HepG2 (cell line): ENCODE results near the gene MPP3. TPM values are rescaled to one million over a fixed set of nuclear protein-coding genes. Genes with fewer than 3 reads are reported as not detected.

Source experiments
- ATF1 ChIP-seq: IDR thresholded peaks from 2 replicates; pipeline ENCODE4 v1.6.1; 2016; ENCODE audit warnings: mild to moderate bottlenecking, control low read depth
- ATF2 ChIP-seq: sonication (generic); formaldehyde crosslinking; IDR thresholded peaks from 2 replicates; pipeline ENCODE4 v1.4.0; 2020; ENCODE audit warnings: missing genetic modification reagents
- BRF2 ChIP-seq: sonication (generic); formaldehyde crosslinking; IDR thresholded peaks from 2 replicates; pipeline ENCODE4 v1.8.1; 2022; ENCODE audit warnings: mild to moderate bottlenecking, missing genetic modification reagents
- HHEX ChIP-seq: IDR thresholded peaks from 2 replicates; pipeline ENCODE4 v1.6.1; 2016; ENCODE audit warnings: control low read depth
- HOXA9 ChIP-seq: sonication (generic); formaldehyde crosslinking; IDR thresholded peaks from 2 replicates; pipeline ENCODE4 v1.8.1; 2022; ENCODE audit warnings: missing genetic modification reagents, mild to moderate bottlenecking, moderate library complexity, borderline replicate concordance
- IKZF4 ChIP-seq: sonication (generic); formaldehyde crosslinking; IDR thresholded peaks from 2 replicates; pipeline ENCODE4 v1.5.1; 2020; ENCODE audit warnings: borderline replicate concordance, mild to moderate bottlenecking, low read depth, missing genetic modification reagents; ENCODE audit errors: not compliant biosample characterization
- KLF6 ChIP-seq: IDR thresholded peaks from 2 replicates; pipeline ENCODE4 v1.8.0; 2016; ENCODE audit warnings: missing biosample characterization, missing genetic modification reagents
- LCORL ChIP-seq, 2 experiments: fragments of 450-650 bp in 1 of 2; sonication (generic) in 1 of 2; formaldehyde crosslinking in 1 of 2; IDR thresholded peaks; 2 replicates each; pipeline versions ENCODE4 v1.5.0 to v1.6.1; 2017 to 2020; ENCODE audit warnings: antibody characterized with exemption in 1 of 2, missing genetic modification reagents in 1 of 2
- TP53 ChIP-seq: sonication (generic); formaldehyde crosslinking; conservative IDR thresholded peaks from 2 replicates; pipeline ENCODE4 v1.4.0; 2020; ENCODE audit warnings: missing genetic modification reagents
- ZBTB21 ChIP-seq: sonication (generic); formaldehyde crosslinking; IDR thresholded peaks from 2 replicates; pipeline ENCODE4 v1.4.0; 2020; ENCODE audit warnings: missing genetic modification reagents
- ZFP37 ChIP-seq: sonication (generic); formaldehyde crosslinking; IDR thresholded peaks from 2 replicates; pipeline ENCODE4 v1.4.0; 2020; ENCODE audit warnings: missing genetic modification reagents, borderline replicate concordance
- ZNF142 ChIP-seq: sonication (generic); formaldehyde crosslinking; IDR thresholded peaks from 2 replicates; pipeline ENCODE4 v1.4.0; 2020; ENCODE audit warnings: missing genetic modification reagents
- ZNF256 ChIP-seq: sonication (generic); formaldehyde crosslinking; conservative IDR thresholded peaks from 2 replicates; pipeline ENCODE4 v1.4.0; 2020; ENCODE audit warnings: missing genetic modification reagents
- ZNF609 ChIP-seq: sonication (generic); formaldehyde crosslinking; IDR thresholded peaks from 2 replicates; pipeline ENCODE4 v1.4.0; 2020; ENCODE audit warnings: mild to moderate bottlenecking, missing genetic modification reagents, borderline replicate concordance
- ZNF709 ChIP-seq: sonication (generic); formaldehyde crosslinking; IDR thresholded peaks from 2 replicates; pipeline ENCODE4 v1.5.0; 2020; ENCODE audit warnings: mild to moderate bottlenecking, missing genetic modification reagents
- polyA plus RNA-seq, 8 experiments: library from polyadenylated mRNA; depleted of rRNA in 3 of 8; stranded (reverse) in 7 of 8; unstranded in 1 of 8; fragments of >200 nt; fragmentation: Illumina TruSeq in 4 of 8; extraction: Trizol in 4 of 8; gene quantifications; 2 replicates each; pipeline versions ENCODE4 v1.2.1 to v1.2.3, GENCODE V29; 2011 to 2016; ENCODE audit warnings: low read depth in 4 of 8, missing spikeins in 1 of 8, mixed read lengths in 1 of 8; ENCODE audit not compliant: insufficient read depth in 1 of 8
- total RNA-seq, 5 experiments: library from RNA; depleted of rRNA; stranded (reverse); fragments of >200 nt; fragmentation: Illumina TruSeq; extraction: Trizol; gene quantifications; 2 replicates each; pipeline ENCODE4 v1.2.3, GENCODE V29; 2016; ENCODE audit warnings: low read depth in 1 of 5

MPP3 gene
- total and polyA plus RNA-seq, 2 of the 13 experiments (the other 11 are each of a cell fraction or from before 2014, with no cell fraction given), result 0.91 to 1.8 TPM

GRCh38 chr17:43778337-43779144, 54.4 kb downstream of the MPP3 start, which contains the start of gene DUSP3 (continued):
- peak; percentile 95 for TF ChIP-seq ATF2 (CRISPR knock-in tag)
- no peak for TF ChIP-seq IKZF4 (CRISPR knock-in tag)
- TF ChIP-seq ZNF609 (CRISPR knock-in tag), result no peak
- TF ChIP-seq ZNF142 (CRISPR knock-in tag), result 0 out of 2 replicates have a peak, but pooled peaks have one; percentile 54
- 0 out of 2 replicates have a peak, but pooled peaks have one; percentile 63 for TF ChIP-seq TP53 (CRISPR knock-in tag)
- peak; percentile 94 for TF ChIP-seq ZBTB21 (CRISPR knock-in tag)
- TF ChIP-seq HOXA9, result no peak
- TF ChIP-seq LCORL (IDR thresholded peaks at IDR 0.05), result no peak
- TF ChIP-seq LCORL (CRISPR knock-in tag; IDR thresholded peaks at IDR 0.05), result peak; percentile 90
- no peak for TF ChIP-seq BRF2
- no peak for TF ChIP-seq HHEX (CRISPR knock-in tag)
- no peak for TF ChIP-seq ATF1 (CRISPR knock-in tag)
- peak; percentile 85 for TF ChIP-seq KLF6 (CRISPR knock-in tag)
- TF ChIP-seq ZNF709 (CRISPR knock-in tag), result peak; percentile 91
- TF ChIP-seq ZNF256 (CRISPR knock-in tag), result no peak; the same call in 1 of the 2 replicates
- TF ChIP-seq ZFP37 (CRISPR knock-in tag), result 0 out of 2 replicates have a peak, but pooled peaks have one; percentile 54
